GM12878 (cell line): ENCODE data around the gene MID1. TPM values are rescaled to one million over a fixed set of nuclear protein-coding genes. Genes with fewer than 3 reads are reported as not detected.

Source experiments
- ATAC-seq: fragments of 200-7000 bp; cut with Tn5 transposase; 3 replicates; pipeline ENCODE4 v1.9.1; 2020; ENCODE audit warnings: mild to moderate bottlenecking, moderate library complexity
- BruUV-seq: library from RNA; stranded (reverse); fragments of 400-500 nt; replicated peaks from 2 replicates; lab custom pipeline; 2021; lab: Mats Ljungman, UMichigan
- CTCF ChIA-PET: fragments of 300-600 bp; sonication (Branson Sonifier 250); formaldehyde crosslinking; extraction: SDS; loops from one replicate; lab custom pipeline; 2021; ENCODE audit warnings: inconsistent platforms; lab: Yijun Ruan, JAX
- POLR2A ChIA-PET: fragments of 350-600 bp; formaldehyde crosslinking; extraction: SDS; loops from one replicate; lab custom pipeline; 2021; ENCODE audit warnings: inconsistent platforms; lab: Charles Lee
- RAD21 ChIA-PET: fragments of 300-600 bp; sonication (Branson Sonifier 250); formaldehyde crosslinking; loops from one replicate; lab custom pipeline; 2023; ENCODE audit warnings: antibody characterized with exemption; ENCODE audit not compliant: unreplicated experiment; lab: Charles Lee
- SMC1A ChIA-PET: fragments of 300-600 bp; sonication (Branson Sonifier 250); formaldehyde crosslinking; loops from one replicate; lab custom pipeline; 2023; ENCODE audit not compliant: unreplicated experiment, uncharacterized antibody; lab: Charles Lee
- DNase-seq: peaks from one replicate; pipeline ENCODE4 v3.0.0-alpha.2; 2011; ENCODE audit warnings: low read depth, low spot score
- FAIRE-seq: peaks from 3 replicates; lab custom pipeline; 2011; peaks lifted over from hg19 to GRCh38; lab: Jason Lieb, UNC
- H2AFZ ChIP-seq: 2 replicates; pipeline ENCODE4 v1.6.0; 2011; ENCODE audit warnings: low read depth, low read length, control low read depth; ENCODE audit not compliant: control insufficient read depth
- H3K27ac ChIP-seq: 2 replicates; pipeline ENCODE4 v1.5.1; 2011; ENCODE audit warnings: control low read depth; ENCODE audit not compliant: control insufficient read depth, insufficient read depth
- H3K27me3 ChIP-seq, 2 experiments: replicated peaks in 1 of 2; 2 replicates each; pipeline versions ENCODE4 v1.6.0 to v1.6.1; 2011; ENCODE audit warnings: low read length in 1 of 2; ENCODE audit not compliant: control insufficient read depth in 2 of 2, insufficient read depth in 2 of 2
- H3K36me3 ChIP-seq, 2 experiments: 2 replicates each; pipeline ENCODE4 v1.5.1; 2011; ENCODE audit warnings: low read length in 1 of 2; ENCODE audit not compliant: control insufficient read depth in 2 of 2, insufficient read depth in 2 of 2
- H3K4me1 ChIP-seq: 2 replicates; pipeline ENCODE4 v1.6.1; 2011; ENCODE audit warnings: mild to moderate bottlenecking, low read length, moderate library complexity, mixed read lengths; ENCODE audit not compliant: control insufficient read depth, insufficient read depth
- H3K4me2 ChIP-seq: 2 replicates; pipeline ENCODE4 v1.6.0; 2011; ENCODE audit warnings: control low read depth; ENCODE audit not compliant: control insufficient read depth, insufficient read depth
- H3K4me3 ChIP-seq: fragments of 200-600 bp; sonication (generic); 2 replicates; pipeline ENCODE4 v1.5.1; 2016
- H3K79me2 ChIP-seq: 2 replicates; pipeline ENCODE4 v1.6.0; 2011; ENCODE audit warnings: low read length; ENCODE audit not compliant: control insufficient read depth, insufficient read depth
- H3K9ac ChIP-seq: 2 replicates; pipeline ENCODE4 v1.8.0; 2011; ENCODE audit warnings: low read length, control low read depth, mixed read lengths; ENCODE audit not compliant: control insufficient read depth, insufficient read depth
- H3K9me3 ChIP-seq: replicated peaks from 3 replicates; pipeline ENCODE4 v1.5.1; 2011; ENCODE audit warnings: mild to moderate bottlenecking, low read length; ENCODE audit not compliant: control insufficient read depth, insufficient read depth
- H4K20me1 ChIP-seq: 2 replicates; pipeline ENCODE4 v1.6.0; 2011; ENCODE audit not compliant: control insufficient read depth, insufficient read depth
- FOS ChIP-seq: IDR thresholded peaks from 3 replicates; pipeline ENCODE4 v1.6.1; 2011; ENCODE audit warnings: borderline replicate concordance; ENCODE audit not compliant: insufficient read length; ENCODE audit errors: extremely low read depth
- NR2C2 ChIP-seq: IDR thresholded peaks from 2 replicates; pipeline ENCODE4 v1.6.1; 2011; ENCODE audit warnings: borderline replicate concordance, low read depth; ENCODE audit not compliant: control insufficient read depth, insufficient read length
- RAD21 ChIP-seq: IDR thresholded peaks from 2 replicates; pipeline ENCODE4 v1.6.1; 2011; ENCODE audit warnings: mild to moderate bottlenecking, low read depth, low read length, moderate library complexity; ENCODE audit not compliant: insufficient read depth
- SMC3 ChIP-seq: IDR thresholded peaks from 2 replicates; pipeline ENCODE4 v1.6.1; 2011; ENCODE audit warnings: low read length, improper control_type of control experiment, borderline replicate concordance
- STAT3 ChIP-seq: IDR thresholded peaks from 2 replicates; pipeline ENCODE4 v1.6.1; 2011; ENCODE audit warnings: low read depth, low read length, improper control_type of control experiment
- WRNIP1 ChIP-seq: IDR thresholded peaks from 2 replicates; pipeline ENCODE4 v1.6.1; 2011; ENCODE audit warnings: low read depth, low read length, improper control_type of control experiment, borderline replicate concordance
- WGBS: methylation state at CpG from one replicate; pipeline ENCODE4 v1.1.6; 2016; ENCODE audit warnings: low lambda C conversion rate; ENCODE audit not compliant: insufficient replicate concordance, insufficient coverage; ENCODE audit errors: missing lambda C conversion rate; 5-methylcytosine and 5-hydroxymethylcytosine counted together
- in situ Hi-C: fragments of 300-500 bp; cut with MboI; formaldehyde crosslinking; loops from 9 replicates; pipeline ENCODE4 v1.14.3; 2018; ENCODE audit warnings: mixed read lengths
- intact Hi-C: fragments of 100-400 bp; cut with micrococcal nuclease; formaldehyde crosslinking; loops from one replicate; pipeline ENCODE4 v1.14.2; 2022; ENCODE audit not compliant: unreplicated experiment
- polyA plus RNA-seq, 11 experiments: library from polyadenylated mRNA; depleted of rRNA in 4 of 11; unstranded in 6 of 11; stranded (reverse) in 5 of 11; fragments of >200 nt; fragmentation: Nextera tagmentation in 4 of 11; fragmentation: Illumina TruSeq in 1 of 11; extraction: Ambion mirVana in 4 of 11; extraction: Trizol in 1 of 11; gene quantifications; 1 replicate in 1 of 11; 2 replicates in 10 of 11; pipeline versions ENCODE4 v1.2.1 to v1.2.3, GENCODE V29; 2011 to 2016; ENCODE audit warnings: inconsistent platforms in 2 of 11, missing spikeins in 2 of 11, low read depth in 1 of 11
- total RNA-seq, 4 experiments: library from RNA; depleted of rRNA in 3 of 4; stranded (reverse); fragments of >200 nt in 3 of 4; fragmentation: Illumina TruSeq in 1 of 4; extraction: Trizol in 1 of 4; gene quantifications; 2 replicates each; pipeline versions ENCODE4 v1.2.1 to v1.2.3, GENCODE V29; 2013 to 2021
- TF ChIP-seq, protein P1 (sequence below), 3 experiments: IDR thresholded peaks in 2 of 3; conservative IDR thresholded peaks in 1 of 3; 2 replicates each; pipeline ENCODE4 v1.5.1; 2011; ENCODE audit warnings: low read depth in 3 of 3, low read length in 3 of 3, mild to moderate bottlenecking in 3 of 3, control low read depth in 2 of 3, moderate library complexity in 2 of 3, inconsistent platforms in 1 of 3, mixed read lengths in 1 of 3; ENCODE audit not compliant: control insufficient read depth in 2 of 3, insufficient read depth in 1 of 3; ENCODE audit errors: extremely low read depth in 1 of 3

Gene MID1
- total and polyA plus RNA-seq, 10 of the 15 experiments (the other 5 are each of a cell fraction or from before 2014, with no cell fraction given), result 0.04 to 0.51 (median 0.14) TPM; not detected in 1

- Histone ChIP-seq H3K9me3 (no peaks in the 10 kb centered on the region), H4K20me1 (no peaks in the 10 kb centered on the region), H3K27me3 (peaks cover 0 to 5% of the 10 kb centered on the region in 2 experiments), H3K4me3 (no peak overlapping the region), H3K4me1 (no peaks in the 10 kb centered on the region), H2AFZ (no peak overlapping the region), H3K27ac (no peak overlapping the region), H3K9ac (no peak overlapping the region), H3K36me3 (no peaks in the 10 kb centered on the region), H3K79me2 (no peaks in the 10 kb centered on the region), H3K4me2 (no peak overlapping the region)
- in situ Hi-C loops (loop anchor here (5.0 to 25.0 kb wide), 2 partner anchors 424 to 629 kb away; no protein-coding TSS in a partner anchor), intact Hi-C loops (loop anchor here (1.0 kb wide), 1 partner anchor 426 kb away; no protein-coding TSS in a partner anchor)
- ChIA-PET CTCF (interaction anchor here (0.7 to 6.0 kb wide), 10 partner anchors 9 to 426 kb away, joined by 3 to 79 read pairs (median 4); no protein-coding TSS in a partner anchor), POLR2A (interaction anchor here (0.6 kb wide), 1 partner anchor 407 kb away, joined by 3 read pairs; no protein-coding TSS in a partner anchor), RAD21 (interaction anchor here (0.8 kb wide), 1 partner anchor 426 kb away, joined by 3 read pairs; no protein-coding TSS in a partner anchor), SMC1A (interaction anchor here (0.7 to 3.3 kb wide), 4 partner anchors 18 to 521 kb away, joined by 3 to 37 read pairs (median 4); no protein-coding TSS in a partner anchor)
- ATAC-seq, result peak; percentile 83
- no peak for FAIRE-seq
- WGBS, result 25% methylated on average over 14 of the region's 14 CpGs
- TF ChIP-seq FOS, result no peak
- TF ChIP-seq SMC3, result peak; percentile 46
- TF ChIP-seq, protein P1, sequence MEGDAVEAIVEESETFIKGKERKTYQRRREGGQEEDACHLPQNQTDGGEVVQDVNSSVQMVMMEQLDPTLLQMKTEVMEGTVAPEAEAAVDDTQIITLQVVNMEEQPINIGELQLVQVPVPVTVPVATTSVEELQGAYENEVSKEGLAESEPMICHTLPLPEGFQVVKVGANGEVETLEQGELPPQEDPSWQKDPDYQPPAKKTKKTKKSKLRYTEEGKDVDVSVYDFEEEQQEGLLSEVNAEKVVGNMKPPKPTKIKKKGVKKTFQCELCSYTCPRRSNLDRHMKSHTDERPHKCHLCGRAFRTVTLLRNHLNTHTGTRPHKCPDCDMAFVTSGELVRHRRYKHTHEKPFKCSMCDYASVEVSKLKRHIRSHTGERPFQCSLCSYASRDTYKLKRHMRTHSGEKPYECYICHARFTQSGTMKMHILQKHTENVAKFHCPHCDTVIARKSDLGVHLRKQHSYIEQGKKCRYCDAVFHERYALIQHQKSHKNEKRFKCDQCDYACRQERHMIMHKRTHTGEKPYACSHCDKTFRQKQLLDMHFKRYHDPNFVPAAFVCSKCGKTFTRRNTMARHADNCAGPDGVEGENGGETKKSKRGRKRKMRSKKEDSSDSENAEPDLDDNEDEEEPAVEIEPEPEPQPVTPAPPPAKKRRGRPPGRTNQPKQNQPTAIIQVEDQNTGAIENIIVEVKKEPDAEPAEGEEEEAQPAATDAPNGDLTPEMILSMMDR (IDR thresholded peaks at IDR 0.05 in 2 of 3, conservative IDR thresholded peaks at IDR 0.05 in 1 of 3; ENCODE audit: control insufficient read depth in 2 of 3, extremely low read depth in 1 of 3, insufficient read depth in 1 of 3, low read depth in 3 of 3, low read length in 3 of 3), result peak; percentile 57 to 64 (median 60); a peak in 5 of 6 replicates
- no peak for TF ChIP-seq STAT3
- peak; percentile 51 for TF ChIP-seq RAD21
- no peak for TF ChIP-seq WRNIP1
- TF ChIP-seq NR2C2, result no peak
- no peak for DNase-seq
- no TSS peak for BruUV-seq
Measured at GRCh38 chrX:10615931-10616774, 4.2 kb downstream of the MID1 start.
